ENCODE data around the gene CNTF.

Gene CNTF

GRCh38 chr11:58640386-58641023 lies 18.0 kb downstream of the CNTF start:
- Histone ChIP-seq H3K9me3 (ENCODE audit: control insufficient read depth, insufficient read depth, low read depth, low read length) (no peaks in the 10 kb centered on the region), H3K27ac (ENCODE audit: extremely low read depth, low read depth, low read length) (no peak overlapping the region), H3K36me3 (ENCODE audit: control insufficient read depth in 2 of 2, insufficient read depth in 1 of 2, low read length in 2 of 2) (no peaks in the 10 kb centered on the region), H3K4me3 (ENCODE audit: low read depth, low read length) (no peak overlapping the region), H3K4me1 (ENCODE audit: control insufficient read depth, insufficient read depth, low read length) (no peaks in the 10 kb centered on the region)
- TF ChIP-seq ZNF23 (tag by site-specific recombination; IDR thresholded peaks at IDR 0.05; ENCODE audit: borderline replicate concordance) (no peak), KLF9 (tag by site-specific recombination; IDR thresholded peaks at IDR 0.05; ENCODE audit: low read depth) (no peak), ZNF148 (tag by site-specific recombination; IDR thresholded peaks at IDR 0.05; ENCODE audit: borderline replicate concordance) (no peak), ZNF169 (tag by site-specific recombination; IDR thresholded peaks at IDR 0.05) (no peak)
- POLR2A ChIA-PET, result no interaction called here
- CTCF ChIA-PET, result interaction anchor here (1.2 to 5.0 kb wide), 2 partner anchors 12 to 13 kb away, joined by 3 to 41 read pairs; no protein-coding TSS in a partner anchor

- no peaks in the 10 kb centered on the region for H3K9me3 ChIP-seq (ENCODE audit: control insufficient read depth, insufficient read depth, low read depth, low read length)
- CTCF ChIA-PET, result no interaction called here
- no peak overlapping the region for H3K4me3 ChIP-seq (ENCODE audit: low read depth, low read length)
- H3K27ac ChIP-seq (ENCODE audit: extremely low read depth, low read depth, low read length), result no peak overlapping the region
- no peak for TF ChIP-seq ZNF791 (tag by site-specific recombination; IDR thresholded peaks at IDR 0.05)
- TF ChIP-seq YY1 (tag by site-specific recombination; IDR thresholded peaks at IDR 0.05), result no peak
- TF ChIP-seq HOXC10 (CRISPR knock-in tag; IDR thresholded peaks at IDR 0.05), result no peak
- TF ChIP-seq ZNF292 (tag by site-specific recombination; IDR thresholded peaks at IDR 0.05; ENCODE audit: borderline replicate concordance, low read depth), result no peak
- TF ChIP-seq ZNF843 (tag by site-specific recombination; IDR thresholded peaks at IDR 0.05), result no peak
- no peak for TF ChIP-seq ZSCAN16 (tag by site-specific recombination; IDR thresholded peaks at IDR 0.05)
- TF ChIP-seq ZNF837 (tag by site-specific recombination; IDR thresholded peaks at IDR 0.05), result no peak
- no peak for TF ChIP-seq ZEB2 (tag by site-specific recombination; IDR thresholded peaks at IDR 0.05)
- TF ChIP-seq ZNF510 (tag by site-specific recombination; IDR thresholded peaks at IDR 0.05; ENCODE audit: insufficient replicate concordance), result no peak
- TF ChIP-seq PATZ1 (tag by site-specific recombination; IDR thresholded peaks at IDR 0.05), result no peak
- POLR2A ChIA-PET, result no interaction called here
- H3K4me1 ChIP-seq (ENCODE audit: control insufficient read depth, insufficient read depth, low read length), result no peaks in the 10 kb centered on the region
- no peaks in the 10 kb centered on the region for H3K36me3 ChIP-seq (ENCODE audit: control insufficient read depth in 2 of 2, insufficient read depth in 1 of 2, low read length in 2 of 2)
Measured at GRCh38 chr11:58641341-58641740, 18.9 kb downstream of the CNTF start.

- TF ChIP-seq ZSCAN16 (tag by site-specific recombination; IDR thresholded peaks at IDR 0.05), result no peak
- TF ChIP-seq SCRT2 (tag by site-specific recombination; IDR thresholded peaks at IDR 0.05), result peak; percentile 29; the same call in 1 of the 2 replicates
- Histone ChIP-seq H3K36me3 (ENCODE audit: control insufficient read depth in 2 of 2, insufficient read depth in 1 of 2, low read length in 2 of 2) (no peaks in the 10 kb centered on the region), H3K9me3 (ENCODE audit: control insufficient read depth, insufficient read depth, low read depth, low read length) (no peaks in the 10 kb centered on the region), H3K4me3 (ENCODE audit: low read depth, low read length) (no peak overlapping the region), H3K4me1 (ENCODE audit: control insufficient read depth, insufficient read depth, low read length) (no peaks in the 10 kb centered on the region), H3K27ac (ENCODE audit: extremely low read depth, low read depth, low read length) (no peak overlapping the region)
- CTCF ChIA-PET, result no interaction called here
- POLR2A ChIA-PET, result no interaction called here
Measured at GRCh38 chr11:58641803-58642581, 19.5 kb downstream of the CNTF start.
